GM23338 (cell line): ENCODE results near the gene MAP4K3. TPM values are rescaled to one million over a fixed set of nuclear protein-coding genes. Genes with fewer than 3 reads are reported as not detected.

ENCODE experiments used
- ATAC-seq: fragments of 200-7000 bp; cut with Tn5 transposase; 3 replicates; pipeline ENCODE4 v1.9.1; 2020
- DNase-seq: peaks from one replicate; pipeline ENCODE4 v3.0.0-alpha.2; 2015; ENCODE audit warnings: low spot score
- H2AFZ ChIP-seq: fragments of 200-600 bp; sonication (generic); 2 replicates; pipeline ENCODE4 v1.8.0; 2016; ENCODE audit warnings: antibody characterized with exemption, mild to moderate bottlenecking, moderate library complexity
- H3F3A ChIP-seq: fragments of 200-600 bp; sonication (generic); replicated peaks from 2 replicates; pipeline ENCODE4 v1.8.0; 2017; ENCODE audit warnings: antibody characterized with exemption, mixed run types, low read depth
- H3K27ac ChIP-seq: fragments of 200-600 bp; sonication (generic); 2 replicates; pipeline ENCODE4 v1.6.1; 2016; ENCODE audit warnings: low read depth
- H3K27me3 ChIP-seq: fragments of 200-600 bp; sonication (generic); 2 replicates; pipeline ENCODE4 v1.8.0; 2016; ENCODE audit warnings: mild to moderate bottlenecking, mixed run types, moderate library complexity; ENCODE audit not compliant: insufficient read depth
- H3K36me3 ChIP-seq: fragments of 200-600 bp; sonication (generic); 2 replicates; pipeline ENCODE4 v1.8.0; 2016; ENCODE audit warnings: mild to moderate bottlenecking; ENCODE audit not compliant: insufficient read depth
- H3K4me1 ChIP-seq: fragments of 200-600 bp; sonication (generic); 2 replicates; pipeline ENCODE4 v1.8.0; 2016; ENCODE audit warnings: mild to moderate bottlenecking, moderate library complexity; ENCODE audit not compliant: insufficient read depth
- H3K4me2 ChIP-seq: fragments of 200-600 bp; sonication (generic); 2 replicates; pipeline ENCODE4 v1.7.1; 2017; ENCODE audit warnings: mixed run types
- H3K4me3 ChIP-seq: fragments of 200-600 bp; sonication (generic); 2 replicates; pipeline ENCODE4 v1.6.1; 2016; ENCODE audit warnings: mixed run types
- H3K79me2 ChIP-seq: fragments of 200-600 bp; sonication (generic); replicated peaks from 2 replicates; pipeline ENCODE4 v1.8.0; 2017; ENCODE audit warnings: mild to moderate bottlenecking; ENCODE audit not compliant: insufficient read depth
- H3K9me2 ChIP-seq: fragments of 200-600 bp; sonication (generic); 2 replicates; pipeline ENCODE4 v1.8.0; 2017; ENCODE audit not compliant: insufficient read depth
- H4K20me1 ChIP-seq: fragments of 200-600 bp; sonication (generic); replicated peaks from 2 replicates; pipeline ENCODE4 v1.8.0; 2017; ENCODE audit warnings: mild to moderate bottlenecking; ENCODE audit not compliant: insufficient read depth
- H3K27ac Mint-ChIP-seq: 2 replicates; pipeline ENCODE4 v1.8.0; 2020; ENCODE audit warnings: inconsistent platforms, mild to moderate bottlenecking, moderate library complexity, mixed read lengths
- H3K27me3 Mint-ChIP-seq: 3 replicates; pipeline ENCODE4 v1.8.0; 2022; ENCODE audit warnings: low read depth, mild to moderate bottlenecking, moderate library complexity, mixed read lengths, inconsistent platforms; ENCODE audit not compliant: insufficient read depth, poor library complexity
- H3K36me3 Mint-ChIP-seq: 3 replicates; pipeline ENCODE4 v1.8.0; 2021; ENCODE audit warnings: low read depth, mild to moderate bottlenecking, inconsistent platforms, moderate library complexity, mixed read lengths
- H3K4me1 Mint-ChIP-seq: 3 replicates; pipeline ENCODE4 v1.8.0; 2020; ENCODE audit warnings: mild to moderate bottlenecking, inconsistent platforms, mixed read lengths
- H3K4me3 Mint-ChIP-seq: 3 replicates; pipeline ENCODE4 v1.8.0; 2021; ENCODE audit warnings: moderate library complexity, mild to moderate bottlenecking, inconsistent platforms, mixed read lengths
- H3K9me3 Mint-ChIP-seq: 3 replicates; pipeline ENCODE4 v1.8.0; 2020; ENCODE audit warnings: moderate library complexity, mild to moderate bottlenecking, inconsistent platforms, mixed read lengths
- CREB1 ChIP-seq: fragments of 250-450 bp; sonication (Bioruptor Pico); IDR thresholded peaks from 2 replicates; pipeline ENCODE4 v1.5.0; 2020; ENCODE audit warnings: low read depth, mild to moderate bottlenecking, moderate library complexity
- EZH2 ChIP-seq: fragments of 200-600 bp; sonication (generic); IDR thresholded peaks from one replicate; pipeline ENCODE4 v1.8.0; 2017; ENCODE audit warnings: antibody characterized with exemption, mild to moderate bottlenecking, low read depth; ENCODE audit not compliant: unreplicated experiment
- EZH2phosphoT487 ChIP-seq: fragments of 200-600 bp; sonication (generic); IDR thresholded peaks from one replicate; pipeline ENCODE4 v1.8.1; 2018; ENCODE audit warnings: antibody characterized with exemption; ENCODE audit not compliant: unreplicated experiment
- NANOG ChIP-seq: IDR thresholded peaks from 2 replicates; pipeline ENCODE4 v1.6.1; 2016; ENCODE audit warnings: antibody characterized with exemption, borderline replicate concordance
- POLR2AphosphoS5 ChIP-seq: IDR thresholded peaks from 2 replicates; pipeline ENCODE4 v1.6.1; 2016; ENCODE audit warnings: antibody characterized with exemption, low read depth
- STAT1 ChIP-seq: IDR thresholded peaks from one replicate; pipeline ENCODE4 v1.6.1; 2016; ENCODE audit warnings: antibody characterized with exemption; ENCODE audit not compliant: unreplicated experiment
- ZNF114 ChIP-seq: fragments of 250-450 bp; sonication (Bioruptor Pico); IDR thresholded peaks from 2 replicates; pipeline ENCODE4 v1.5.0; 2020; ENCODE audit warnings: mild to moderate bottlenecking, moderate library complexity
- ZNF462 ChIP-seq: fragments of 250-450 bp; sonication (Bioruptor Pico); IDR thresholded peaks from 2 replicates; pipeline ENCODE4 v1.5.0; 2020; ENCODE audit warnings: mild to moderate bottlenecking, moderate library complexity
- polyA plus RNA-seq: library from polyadenylated mRNA; unstranded; fragments of >200 nt; fragmentation: Nextera tagmentation; extraction: Ambion mirVana; gene quantifications from 2 replicates; pipeline ENCODE4 v1.2.1, GENCODE V29; 2016
- total RNA-seq: library from RNA; depleted of rRNA; stranded (reverse); fragments of >200 nt; shearing (Covaris generic); gene quantifications from 2 replicates; pipeline ENCODE4 v1.2.3, GENCODE V29; 2014

Gene MAP4K3
- total and polyA plus RNA-seq, 2 experiments from 2014 or later = 33.0 to 90.7 TPM

- no peak for TF ChIP-seq ZNF462 (CRISPR knock-in tag)
- TF ChIP-seq POLR2AphosphoS5 = no peak
- no peak for TF ChIP-seq ZNF114 (CRISPR knock-in tag)
Observed at GRCh38 chr2:39217192-39217550, 219.9 kb downstream of the MAP4K3 start (continued).

GRCh38 chr2:39216346-39217191, 220.5 kb downstream of the MAP4K3 start:
- H2AFZ ChIP-seq = no peak overlapping the region
- no peak overlapping the region for H3K4me2 ChIP-seq
- peaks cover 12% of the 10 kb centered on the region for H3K4me1 Mint-ChIP-seq
- H3K4me1 ChIP-seq = peaks cover 8% of the 10 kb centered on the region; the same call in 1 of the 2 replicates
- H3K4me3 Mint-ChIP-seq = no peak overlapping the region
- H3K9me3 Mint-ChIP-seq = no peaks in the 10 kb centered on the region
- no peaks in the 10 kb centered on the region for H3K36me3 Mint-ChIP-seq
- DNase-seq = no peak
- H3K27me3 Mint-ChIP-seq = no peaks in the 10 kb centered on the region
- H3K27ac ChIP-seq = no peak overlapping the region
- peaks cover 4% of the 10 kb centered on the region; the same call in 1 of the 2 replicates for H3F3A ChIP-seq
- no peak overlapping the region for H3K4me3 ChIP-seq
- no peak for TF ChIP-seq CREB1
- TF ChIP-seq EZH2phosphoT487 = no peak
- TF ChIP-seq NANOG = no peak
- no peak for TF ChIP-seq STAT1
- no peak for TF ChIP-seq POLR2AphosphoS5
- TF ChIP-seq ZNF114 (CRISPR knock-in tag) = no peak
- no peak for TF ChIP-seq EZH2
- no peak for TF ChIP-seq ZNF462 (CRISPR knock-in tag)
- no peaks in the 10 kb centered on the region for H3K79me2 ChIP-seq
- H3K9me2 ChIP-seq = no peaks in the 10 kb centered on the region
- H3K27me3 ChIP-seq = no peaks in the 10 kb centered on the region
- H3K27ac Mint-ChIP-seq = no peak overlapping the region
- H3K36me3 ChIP-seq = no peaks in the 10 kb centered on the region
- no peaks in the 10 kb centered on the region for H4K20me1 ChIP-seq
- no peak for ATAC-seq
